ENCODE measurements around the gene TMPRSS6. TPM values are rescaled to one million over a fixed set of nuclear protein-coding genes. Genes with fewer than 3 reads are reported as not detected.

The TMPRSS6 gene
- total RNA-seq, 2 donors from 2014 or later = 0.22 to 0.31 TPM

DNA sequence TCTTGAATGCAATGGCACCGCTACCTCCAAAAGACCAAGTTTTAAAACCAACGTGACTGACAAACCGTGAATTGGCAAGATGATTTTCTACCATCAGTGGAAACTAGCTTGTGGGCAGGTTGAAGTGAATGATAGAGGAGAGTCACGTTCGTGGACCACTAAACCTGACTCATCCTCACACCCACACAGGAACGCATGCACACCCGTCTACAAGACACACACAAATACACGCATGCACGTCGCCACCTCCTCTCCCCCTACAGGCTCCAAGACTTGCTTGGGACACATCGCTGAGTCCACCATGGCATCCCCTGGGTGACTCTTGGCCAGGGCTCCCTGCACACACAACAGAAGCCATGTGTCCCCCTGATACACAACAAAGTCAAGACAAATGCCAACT, 14.4 kb downstream of the TMPRSS6 start:
- Mint-ChIP-seq H3K4me1 (peaks cover 13% of the 10 kb centered on the region), H3K27me3 (ENCODE audit: insufficient read depth) (peaks cover 14% of the 10 kb centered on the region), H3K9me3 (no peaks in the 10 kb centered on the region), H3K27ac (no peak overlapping the region), H3K4me3 (no peak overlapping the region), H3K36me3 (ENCODE audit: low read depth) (no peaks in the 10 kb centered on the region)
- 81 to 91% methylated on average over 5 to 10 of the region's 11 CpGs for WGBS, 2 experiments (ENCODE audit: insufficient coverage in 1 of 2, insufficient read length in 1 of 2)
- H3K36me3 ChIP-seq (ENCODE audit: control insufficient read depth, insufficient read depth, low read length) = no peaks in the 10 kb centered on the region
- no peak for DNase-seq
- H3K9ac ChIP-seq (ENCODE audit: extremely low read depth, low read length, poor library complexity, severe bottlenecking) = no peak overlapping the region
- H3K27ac ChIP-seq (ENCODE audit: low read depth, low read length) = no peak overlapping the region
- no peaks in the 10 kb centered on the region for H3K9me3 ChIP-seq (ENCODE audit: control insufficient read depth, low read length)
- H3K27me3 ChIP-seq (ENCODE audit: control insufficient read depth, insufficient read depth, low read length, poor library complexity, severe bottlenecking) = no peaks in the 10 kb centered on the region
- no peak overlapping the region for H3K4me3 ChIP-seq (ENCODE audit: low read length)
- TF ChIP-seq, protein P1, sequence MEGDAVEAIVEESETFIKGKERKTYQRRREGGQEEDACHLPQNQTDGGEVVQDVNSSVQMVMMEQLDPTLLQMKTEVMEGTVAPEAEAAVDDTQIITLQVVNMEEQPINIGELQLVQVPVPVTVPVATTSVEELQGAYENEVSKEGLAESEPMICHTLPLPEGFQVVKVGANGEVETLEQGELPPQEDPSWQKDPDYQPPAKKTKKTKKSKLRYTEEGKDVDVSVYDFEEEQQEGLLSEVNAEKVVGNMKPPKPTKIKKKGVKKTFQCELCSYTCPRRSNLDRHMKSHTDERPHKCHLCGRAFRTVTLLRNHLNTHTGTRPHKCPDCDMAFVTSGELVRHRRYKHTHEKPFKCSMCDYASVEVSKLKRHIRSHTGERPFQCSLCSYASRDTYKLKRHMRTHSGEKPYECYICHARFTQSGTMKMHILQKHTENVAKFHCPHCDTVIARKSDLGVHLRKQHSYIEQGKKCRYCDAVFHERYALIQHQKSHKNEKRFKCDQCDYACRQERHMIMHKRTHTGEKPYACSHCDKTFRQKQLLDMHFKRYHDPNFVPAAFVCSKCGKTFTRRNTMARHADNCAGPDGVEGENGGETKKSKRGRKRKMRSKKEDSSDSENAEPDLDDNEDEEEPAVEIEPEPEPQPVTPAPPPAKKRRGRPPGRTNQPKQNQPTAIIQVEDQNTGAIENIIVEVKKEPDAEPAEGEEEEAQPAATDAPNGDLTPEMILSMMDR (conservative IDR thresholded peaks at IDR 0.05) = no peak
- peaks cover 3% of the 10 kb centered on the region for H3K4me1 ChIP-seq (ENCODE audit: control insufficient read depth, insufficient read depth, low read length)

DNA sequence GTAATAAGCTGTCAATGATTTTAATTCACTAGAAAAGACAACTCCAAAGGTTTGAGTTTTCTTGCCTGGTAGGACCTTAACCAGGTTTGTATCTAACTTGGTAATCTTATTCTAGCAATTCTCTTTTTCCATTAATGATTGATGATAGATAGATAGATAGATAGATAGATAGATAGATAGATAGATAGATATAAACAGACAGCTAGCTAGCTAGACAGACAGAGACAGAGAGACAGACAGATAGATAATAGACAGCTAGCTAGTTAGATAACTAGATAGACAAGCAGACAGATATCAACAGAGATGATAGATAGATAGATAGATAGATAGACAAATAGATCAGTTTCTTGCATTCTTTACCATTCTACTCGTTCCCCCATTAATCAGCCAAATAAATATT, 15.3 kb downstream of the TMPRSS6 start:
- H3K27me3 Mint-ChIP-seq (ENCODE audit: insufficient read depth) = peaks cover 14% of the 10 kb centered on the region

DNA sequence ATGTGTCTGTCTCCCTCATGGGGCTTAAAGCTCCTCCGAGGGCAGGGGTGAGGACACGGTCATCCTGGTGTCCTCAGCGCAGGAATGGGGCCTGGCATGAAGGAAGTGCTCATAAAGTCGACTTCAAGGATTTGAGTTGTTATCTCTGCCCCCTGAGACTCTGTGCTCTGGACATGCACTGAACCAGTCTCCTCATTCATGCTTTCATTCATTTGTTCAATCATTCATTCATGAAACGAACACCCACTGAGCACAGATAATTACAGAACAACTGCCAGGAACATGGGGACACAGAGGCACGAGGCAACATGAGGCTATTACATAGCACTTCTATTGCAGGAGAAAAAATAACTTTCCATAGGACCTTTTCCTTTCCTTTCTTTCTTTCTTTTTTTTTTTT, 16.5 kb downstream of the TMPRSS6 start:
- Histone ChIP-seq H3K27ac (ENCODE audit: low read depth, low read length) (no peak overlapping the region), H3K9me3 (ENCODE audit: control insufficient read depth, low read length) (no peaks in the 10 kb centered on the region), H3K9ac (ENCODE audit: extremely low read depth, low read length, poor library complexity, severe bottlenecking) (no peak overlapping the region), H3K36me3 (ENCODE audit: control insufficient read depth, insufficient read depth, low read length) (no peaks in the 10 kb centered on the region), H3K4me1 (ENCODE audit: control insufficient read depth, insufficient read depth, low read length) (peaks cover 3% of the 10 kb centered on the region), H3K27me3 (ENCODE audit: control insufficient read depth, insufficient read depth, low read length, poor library complexity, severe bottlenecking) (no peaks in the 10 kb centered on the region), H3K4me3 (ENCODE audit: low read length) (no peak overlapping the region)
- H3K4me1 Mint-ChIP-seq = peaks cover 14% of the 10 kb centered on the region
- H3K27ac Mint-ChIP-seq = no peak overlapping the region
- DNase-seq = no peak
- TF ChIP-seq, protein P1 (conservative IDR thresholded peaks at IDR 0.05) = no peak
- H3K9me3 Mint-ChIP-seq = no peaks in the 10 kb centered on the region
- WGBS, 2 experiments (ENCODE audit: insufficient coverage in 1 of 2, insufficient read length in 1 of 2) = 94 to 96% methylated on average over 3 to 6 of the region's 6 CpGs
- no peak overlapping the region for H3K4me3 Mint-ChIP-seq
- peaks cover 12% of the 10 kb centered on the region for H3K27me3 Mint-ChIP-seq (ENCODE audit: insufficient read depth)
- H3K36me3 Mint-ChIP-seq (ENCODE audit: low read depth) = no peaks in the 10 kb centered on the region

More for the DNA sequence above, 15.3 kb downstream of the TMPRSS6 start:
- Histone ChIP-seq H3K9ac (ENCODE audit: extremely low read depth, low read length, poor library complexity, severe bottlenecking) (no peak overlapping the region), H3K4me3 (ENCODE audit: low read length) (no peak overlapping the region), H3K27me3 (ENCODE audit: control insufficient read depth, insufficient read depth, low read length, poor library complexity, severe bottlenecking) (no peaks in the 10 kb centered on the region), H3K4me1 (ENCODE audit: control insufficient read depth, insufficient read depth, low read length) (peaks cover 3% of the 10 kb centered on the region), H3K36me3 (ENCODE audit: control insufficient read depth, insufficient read depth, low read length) (no peaks in the 10 kb centered on the region), H3K9me3 (ENCODE audit: control insufficient read depth, low read length) (no peaks in the 10 kb centered on the region), H3K27ac (ENCODE audit: low read depth, low read length) (no peak overlapping the region)
- DNase-seq = no peak
- Mint-ChIP-seq H3K36me3 (ENCODE audit: low read depth) (no peaks in the 10 kb centered on the region), H3K27ac (no peak overlapping the region), H3K4me1 (peaks cover 13% of the 10 kb centered on the region), H3K9me3 (no peaks in the 10 kb centered on the region), H3K4me3 (no peak overlapping the region)
- TF ChIP-seq, protein P1 (conservative IDR thresholded peaks at IDR 0.05) = no peak
- 86% methylated on average over 1 of the region's 1 CpG; no CpG with 5 or more reads in 1 of the 2 experiments for WGBS, 2 experiments (ENCODE audit: insufficient coverage in 1 of 2, insufficient read length in 1 of 2)

All from endodermal cell (in vitro differentiated cells).